Heart left ventricle (tissue), 13 donors: ENCODE data around the gene HOMER1.

Experiments
- POLR2A ChIP-seq, 2 donors: fragments of 450-650 bp; IDR thresholded peaks; one replicate each; pipeline ENCODE4 v1.6.1; 2017; ENCODE audit warnings: antibody characterized with exemption in 2 of 2, mild to moderate bottlenecking in 2 of 2, moderate library complexity in 2 of 2
- TF ChIP-seq, protein P1 (sequence below), 12 donors: fragments of 200-600 bp; sonication (generic) in 4 of 12; IDR thresholded peaks; one replicate each; pipeline versions ENCODE4 v1.5.0 to v1.8.0; 2018 to 2022; ENCODE audit warnings: antibody characterized with exemption in 12 of 12, mild to moderate bottlenecking in 5 of 12
- donor health status: ischemic (EF 13 %, LVEDD 7.1; RV severe dilation, severe dysfunction).
- donor health status: DM: no; HTN: yes; CAD: no.
- donor health status: DM: no; HTN: no; CAD: no.
- donor health status: ischemic (EF 25% LVEDD 6.9; RV normal size, moderate dysfunction).
- donor health status: ischemic (EF 25% LVEDD 5.7; RV mildly dilated, moderate dysfunction).
- donor health status: ischemic (EF 35%, LVEDD 5.7; RV mildly dilated, moderate dysfunction).
- donor health status: nonischemic (EF 11% LVEDD 7.7; RV severe dilation, severe dysfunction).
- donor health status: DM: yes; HTN: yes; CAD: no.
- donor health status: PGD.
- donor health status: ischemic (EF 29% LVEDD 5.4; RV normal size, mild dysfunction).
- donor health status: nonischemic (EF 23%, LVEDD 6.1; RV moderate dilation, normal function).

DNA sequence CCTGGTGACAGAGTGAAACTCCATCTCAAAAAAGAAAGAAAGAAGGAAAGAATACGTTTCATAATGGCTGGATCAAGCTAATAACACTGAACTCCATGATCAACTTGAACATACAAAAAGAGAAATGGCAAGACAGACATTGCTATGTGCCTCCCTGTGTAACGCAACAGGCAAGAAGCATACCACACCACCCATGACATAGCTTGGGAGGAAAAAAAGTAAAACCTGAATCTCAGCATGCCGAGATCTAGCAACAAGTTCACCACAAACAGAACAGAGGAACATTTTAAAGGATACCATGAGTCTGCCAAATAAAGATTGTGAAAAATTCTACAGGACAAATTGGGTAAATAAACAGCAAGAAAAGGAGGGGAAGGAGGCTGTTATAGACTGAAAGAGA lies 26.7 kb downstream of the HOMER1 start:
- TF ChIP-seq, protein P1, sequence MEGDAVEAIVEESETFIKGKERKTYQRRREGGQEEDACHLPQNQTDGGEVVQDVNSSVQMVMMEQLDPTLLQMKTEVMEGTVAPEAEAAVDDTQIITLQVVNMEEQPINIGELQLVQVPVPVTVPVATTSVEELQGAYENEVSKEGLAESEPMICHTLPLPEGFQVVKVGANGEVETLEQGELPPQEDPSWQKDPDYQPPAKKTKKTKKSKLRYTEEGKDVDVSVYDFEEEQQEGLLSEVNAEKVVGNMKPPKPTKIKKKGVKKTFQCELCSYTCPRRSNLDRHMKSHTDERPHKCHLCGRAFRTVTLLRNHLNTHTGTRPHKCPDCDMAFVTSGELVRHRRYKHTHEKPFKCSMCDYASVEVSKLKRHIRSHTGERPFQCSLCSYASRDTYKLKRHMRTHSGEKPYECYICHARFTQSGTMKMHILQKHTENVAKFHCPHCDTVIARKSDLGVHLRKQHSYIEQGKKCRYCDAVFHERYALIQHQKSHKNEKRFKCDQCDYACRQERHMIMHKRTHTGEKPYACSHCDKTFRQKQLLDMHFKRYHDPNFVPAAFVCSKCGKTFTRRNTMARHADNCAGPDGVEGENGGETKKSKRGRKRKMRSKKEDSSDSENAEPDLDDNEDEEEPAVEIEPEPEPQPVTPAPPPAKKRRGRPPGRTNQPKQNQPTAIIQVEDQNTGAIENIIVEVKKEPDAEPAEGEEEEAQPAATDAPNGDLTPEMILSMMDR (IDR thresholded peaks at IDR 0.05), result no peak
- TF ChIP-seq POLR2A (IDR thresholded peaks at IDR 0.05), result no peak
